HS-5 (cell line): Measurements from ENCODE around the gene KRTAP1-4.
A peak's percentile ranks its signal among the peaks of the same experiment; 100 is the strongest.
"Not testable (repeated sequence)": the region's sequence is repeated elsewhere in the genome, so short reads cannot be mapped to it uniquely, and the experiment has no call there.

Experiments used
- DNase-seq: peaks from one replicate; pipeline ENCODE4 v3.0.0-alpha.2; 2012; ENCODE audit warnings: low read depth

The KRTAP1-4 gene

GRCh38 chr17:41046735-41047465 is 16.9 kb upstream of the KRTAP1-4 start, which contains the start of gene KRTAP2-1:
KRTAP2-1 (minus strand) TSS chr17:41047316; CDS start chr17:41047267, 49 bp downstream.
- DNase-seq, result not testable (repeated sequence)

- no peak for DNase-seq
Observed at GRCh38 chr17:41042953-41043352, 13.0 kb upstream of the KRTAP1-4 start.

- DNase-seq, result not testable (repeated sequence)
Observed at GRCh38 chr17:41040783-41041571, 11.0 kb upstream of the KRTAP1-4 start, which contains the start of gene KRTAP1-1. KRTAP1-1 (minus strand) TSS chr17:41041450; CDS start chr17:41041397, 53 bp downstream.

GRCh38 chr17:41037853-41038350 is 7.9 kb upstream of the KRTAP1-4 start:
- no peak for DNase-seq

- not testable (repeated sequence) for DNase-seq
Observed at GRCh38 chr17:41034346-41034935, 4.4 kb upstream of the KRTAP1-4 start, which contains the start of gene KRTAP1-3. KRTAP1-3 (minus strand) TSS chr17:41034874; CDS start chr17:41034821, 53 bp downstream.

- DNase-seq, result peak; percentile 68
Observed at GRCh38 chr17:41026715-41027471, 3.1 kb downstream of the KRTAP1-4 start, which contains the start of gene KRTAP1-5. KRTAP1-5 (minus strand) TSS chr17:41027208; CDS start chr17:41027155, 53 bp downstream.

GRCh38 chr17:41024697-41025096 is 5.3 kb downstream of the KRTAP1-4 start:
- no peak for DNase-seq

- no peak for DNase-seq
Observed at GRCh38 chr17:41020336-41020735, 9.7 kb downstream of the KRTAP1-4 start.

- no peak for DNase-seq
Observed at GRCh38 chr17:41019415-41019814, 10.6 kb downstream of the KRTAP1-4 start.

- DNase-seq, result no peak
Observed at GRCh38 chr17:41018541-41018940, 11.5 kb downstream of the KRTAP1-4 start.

GRCh38 chr17:41016578-41017215 is 13.3 kb downstream of the KRTAP1-4 start:
- no peak for DNase-seq

- DNase-seq, result no peak
Observed at GRCh38 chr17:41015454-41015853, 14.5 kb downstream of the KRTAP1-4 start.

- no peak for DNase-seq
Observed at GRCh38 chr17:41013606-41014005, 16.4 kb downstream of the KRTAP1-4 start.

- peak; percentile 60 for DNase-seq
Observed at GRCh38 chr17:41013181-41013580, 16.8 kb downstream of the KRTAP1-4 start.

- DNase-seq, result no peak
Observed at GRCh38 chr17:41012326-41013120, 17.5 kb downstream of the KRTAP1-4 start.

- DNase-seq, result no peak
Observed at GRCh38 chr17:41010441-41010840, 19.6 kb downstream of the KRTAP1-4 start.

GRCh38 chr17:41009936-41010335 is 20.1 kb downstream of the KRTAP1-4 start:
- no peak for DNase-seq

GRCh38 chr17:41009301-41009760 is 20.7 kb downstream of the KRTAP1-4 start:
- no peak for DNase-seq

- DNase-seq, result no peak
Observed at GRCh38 chr17:41008811-41009210, 21.2 kb downstream of the KRTAP1-4 start, which contains the start of gene KRTAP3-1. KRTAP3-1 (minus strand) TSS chr17:41009128; CDS start chr17:41009074, 54 bp downstream.

- DNase-seq, result no peak
Observed at GRCh38 chr17:41004397-41004796, 25.6 kb downstream of the KRTAP1-4 start.
